Fibroblast of lung (primary cell): ENCODE results near the gene FARP1. TPM values are rescaled to one million over a fixed set of nuclear protein-coding genes. Genes with fewer than 3 reads are reported as not detected.
A peak's percentile ranks its signal among the peaks of the same experiment; 100 is the strongest.

Source experiments
- DNase-seq, 2 donors: peaks; one replicate each; pipeline versions ENCODE4 v3.0.0 to v3.0.0-alpha.2; 2010; ENCODE audit warnings: low read depth in 2 of 2
- H2AFZ ChIP-seq: 2 replicates; pipeline ENCODE4 v1.5.1; 2012; ENCODE audit warnings: low read length, control low read depth, inconsistent platforms
- H3K27ac ChIP-seq: 2 replicates; pipeline ENCODE4 v1.5.1; 2011; ENCODE audit warnings: low read length, control low read depth; ENCODE audit not compliant: insufficient read depth
- H3K27me3 ChIP-seq: 2 replicates; pipeline ENCODE4 v1.5.1; 2011; ENCODE audit warnings: mild to moderate bottlenecking, low read length; ENCODE audit not compliant: control insufficient read depth, insufficient read depth
- H3K36me3 ChIP-seq: 2 replicates; pipeline ENCODE4 v1.5.1; 2011; ENCODE audit warnings: low read length; ENCODE audit not compliant: control insufficient read depth, insufficient read depth
- H3K4me1 ChIP-seq: 2 replicates; pipeline ENCODE4 v1.5.1; 2011; ENCODE audit warnings: low read length; ENCODE audit not compliant: control insufficient read depth, insufficient read depth; ENCODE audit errors: extremely low read depth
- H3K4me2 ChIP-seq: 2 replicates; pipeline ENCODE4 v1.5.1; 2011; ENCODE audit warnings: low read length, control low read depth; ENCODE audit not compliant: insufficient read depth; ENCODE audit errors: extremely low read depth
- H3K4me3 ChIP-seq, 4 experiments: fragments of 200-600 bp in 1 of 4; sonication (generic) in 1 of 4; replicated peaks in 1 of 4; 2 replicates each; pipeline ENCODE4 v1.5.1; 2011 to 2016; ENCODE audit warnings: low read length in 4 of 4, low read depth in 3 of 4, mild to moderate bottlenecking in 3 of 4, control low read depth in 2 of 4, inconsistent platforms in 1 of 4, mixed read lengths in 1 of 4; ENCODE audit not compliant: insufficient read depth in 1 of 4; ENCODE audit errors: control extremely low read depth in 1 of 4
- H3K79me2 ChIP-seq: 2 replicates; pipeline ENCODE4 v1.5.1; 2012; ENCODE audit warnings: mild to moderate bottlenecking, low read length, inconsistent platforms; ENCODE audit not compliant: control insufficient read depth, insufficient read depth
- H3K9ac ChIP-seq: 2 replicates; pipeline ENCODE4 v1.5.1; 2011; ENCODE audit warnings: mild to moderate bottlenecking, low read length, control low read depth; ENCODE audit not compliant: insufficient read depth
- H3K9me3 ChIP-seq: 2 replicates; pipeline ENCODE4 v1.5.1; 2012; ENCODE audit warnings: low read depth, low read length; ENCODE audit not compliant: control insufficient read depth, insufficient read depth
- H4K20me1 ChIP-seq: 2 replicates; pipeline ENCODE4 v1.5.1; 2011; ENCODE audit warnings: low read length; ENCODE audit not compliant: control insufficient read depth, insufficient read depth; ENCODE audit errors: extremely low read depth
- CTCF ChIP-seq, 2 donors: IDR thresholded peaks in 1 of 2; conservative IDR thresholded peaks in 1 of 2; 1 replicate in 1 of 2; 2 replicates in 1 of 2; pipeline ENCODE4 v1.5.1; 2011 to 2012; ENCODE audit warnings: low read length in 2 of 2, control low read depth in 1 of 2, inconsistent platforms in 1 of 2, low read depth in 1 of 2, mild to moderate bottlenecking in 1 of 2
- EZH2 ChIP-seq: IDR thresholded peaks from 2 replicates; pipeline ENCODE4 v1.5.1; 2012; ENCODE audit warnings: low read length, control low read depth, mild to moderate bottlenecking; ENCODE audit errors: missing control alignments
- polyA plus RNA-seq, 2 donors: library from polyadenylated mRNA; depleted of rRNA in 1 of 2; stranded (reverse) in 1 of 2; unstranded in 1 of 2; fragments of >200 nt; gene quantifications; 2 replicates each; pipeline ENCODE4 v1.2.1, GENCODE V29; 2011 to 2012; ENCODE audit warnings: missing spikeins in 1 of 2
- total RNA-seq: library from RNA; depleted of rRNA; stranded (reverse); fragments of >200 nt; gene quantifications from 2 replicates; pipeline ENCODE4 v1.2.1, GENCODE V29; 2014

FARP1 gene
- total and polyA plus RNA-seq, 2 donors (not counting 1 experiment from before 2014, with no cell fraction given): 50.9 to 199 TPM

DNA sequence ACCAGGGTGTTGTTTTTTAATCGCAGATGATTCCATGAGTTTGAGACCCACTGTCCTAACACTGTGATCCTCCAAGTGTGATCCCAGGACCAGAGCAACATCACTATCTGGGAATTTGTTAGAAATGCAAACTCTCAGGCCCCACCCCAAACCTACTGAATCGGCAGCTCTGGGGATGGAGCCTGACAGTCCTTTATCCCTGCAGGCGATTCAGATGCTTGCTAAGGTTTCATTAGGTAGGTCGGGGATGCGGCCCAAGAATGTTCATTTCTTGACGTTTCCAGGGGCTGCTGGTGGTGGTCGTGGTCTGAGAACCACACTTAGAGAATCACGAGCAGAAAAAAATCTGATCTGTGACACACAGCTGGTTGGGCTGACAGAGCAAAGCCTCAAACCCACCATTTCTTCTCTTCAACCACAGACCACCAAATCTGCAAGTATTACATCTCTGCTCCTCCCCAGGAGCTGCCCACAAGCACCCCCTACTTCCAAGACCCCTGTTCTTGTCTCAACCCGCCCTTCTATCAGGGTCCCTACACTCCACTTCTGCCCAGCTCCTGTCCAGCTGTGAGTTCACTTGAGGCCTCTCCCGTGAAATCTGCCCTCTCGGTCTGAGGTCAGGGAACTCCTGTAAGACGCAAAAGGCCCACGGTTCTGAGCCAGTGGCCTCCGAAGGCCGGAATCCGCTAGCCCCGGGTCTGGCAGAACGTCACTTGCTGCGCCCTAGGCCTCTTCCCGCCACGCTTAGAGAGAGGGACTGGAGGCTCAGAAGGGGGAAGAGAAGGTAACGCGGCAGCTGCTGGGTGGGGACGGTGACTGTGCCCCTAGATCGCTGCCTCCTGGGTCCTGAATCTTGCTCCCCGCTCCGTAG lies 1.1 kb upstream of the FARP1 start:
- Histone ChIP-seq H3K4me3 (peak overlapping the region in 1 of 4 experiments; percentile 63), H3K4me1 (peaks cover 13% of the 10 kb centered on the region), H3K27ac (no peak overlapping the region), H3K27me3 (no peaks in the 10 kb centered on the region), H2AFZ (no peak overlapping the region), H3K9me3 (no peaks in the 10 kb centered on the region), H4K20me1 (no peaks in the 10 kb centered on the region), H3K36me3 (no peaks in the 10 kb centered on the region), H3K9ac (no peak overlapping the region), H3K79me2 (peaks cover 29% of the 10 kb centered on the region), H3K4me2 (no peak overlapping the region)
- DNase-seq: no peak
- no peak for TF ChIP-seq EZH2

DNA sequence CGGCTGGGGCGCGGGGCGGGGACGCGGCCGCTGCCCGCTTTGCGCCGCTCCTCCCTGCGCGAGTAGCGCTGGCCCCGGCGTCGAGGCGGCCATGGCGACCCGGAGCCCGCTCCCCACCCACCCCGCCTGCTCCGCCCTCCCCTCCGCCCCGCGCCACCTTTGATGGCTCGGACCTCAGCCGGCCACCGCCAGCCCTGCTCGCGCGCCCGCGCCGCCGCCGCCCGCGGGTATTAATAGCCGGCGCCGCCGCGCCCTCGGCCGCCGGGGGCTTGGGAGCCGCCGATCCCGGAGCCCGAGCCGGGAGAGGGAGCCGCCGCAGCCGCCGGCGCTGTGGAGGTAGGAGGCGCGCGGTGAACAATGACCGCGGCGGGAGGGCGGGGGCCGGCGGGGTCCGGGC lies 261 bp downstream of the FARP1 start:
- no peak for TF ChIP-seq EZH2
- TF ChIP-seq CTCF (conservative IDR thresholded peaks at IDR 0.05 in 1 of 2, IDR thresholded peaks at IDR 0.05 in 1 of 2; ENCODE audit: low read depth in 1 of 2, low read length in 2 of 2): no peak
- Histone ChIP-seq H3K4me3 (peak overlapping the region in 2 of 4 experiments; percentile 66 to 79), H3K79me2 (peaks cover 43% of the 10 kb centered on the region), H3K27me3 (no peaks in the 10 kb centered on the region), H3K4me2 (no peak overlapping the region), H2AFZ (no peak overlapping the region), H3K9ac (peak overlapping the region; percentile 89), H4K20me1 (no peaks in the 10 kb centered on the region), H3K27ac (peak overlapping the region; percentile 85), H3K9me3 (no peaks in the 10 kb centered on the region), H3K36me3 (no peaks in the 10 kb centered on the region), H3K4me1 (peaks cover 18% of the 10 kb centered on the region)
- no peak for DNase-seq

DNA sequence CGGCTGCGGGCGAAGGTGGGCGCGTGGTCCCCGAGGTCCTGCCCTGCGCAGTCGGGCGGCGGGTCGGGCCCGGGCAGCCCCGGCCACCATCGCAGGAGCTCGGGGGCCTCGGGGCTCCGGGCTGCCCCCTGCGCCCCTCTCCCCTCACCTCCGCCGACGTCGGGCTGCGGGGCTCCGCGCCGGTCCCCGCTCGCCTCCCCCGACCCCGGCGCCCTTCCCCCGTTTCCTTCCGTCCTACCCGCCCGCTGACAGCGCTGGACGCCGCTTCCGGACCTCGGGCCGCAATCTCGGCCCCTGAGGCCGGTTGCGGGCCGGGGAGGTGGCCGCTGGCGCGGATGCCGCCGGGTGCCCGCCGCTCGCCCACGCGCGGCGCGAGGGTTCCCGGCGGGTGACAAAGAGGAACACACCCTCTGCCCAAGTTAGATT lies 720 bp downstream of the FARP1 start:
- Histone ChIP-seq H3K4me1 (peaks cover 21% of the 10 kb centered on the region), H3K4me2 (peak overlapping the region; percentile 99), H3K4me3 (peak overlapping the region; percentile 66 to 95 (median 82)), H2AFZ (no peak overlapping the region), H3K27ac (peak overlapping the region; percentile 85), H3K27me3 (no peaks in the 10 kb centered on the region), H4K20me1 (no peaks in the 10 kb centered on the region), H3K9me3 (no peaks in the 10 kb centered on the region), H3K9ac (peak overlapping the region; percentile 89), H3K36me3 (no peaks in the 10 kb centered on the region), H3K79me2 (peaks cover 47% of the 10 kb centered on the region)
- DNase-seq: no peak
- no peak for TF ChIP-seq EZH2
- no peak for TF ChIP-seq CTCF (conservative IDR thresholded peaks at IDR 0.05 in 1 of 2, IDR thresholded peaks at IDR 0.05 in 1 of 2; ENCODE audit: low read depth in 1 of 2, low read length in 2 of 2)
